GM23338 (cell line): Measurements from ENCODE around the gene DHRS2. TPM values are rescaled to one million over a fixed set of nuclear protein-coding genes. Genes with fewer than 3 reads are reported as not detected.
A peak's percentile ranks its signal among the peaks of the same experiment; 100 is the strongest.

Experiments used
- ATAC-seq: fragments of 200-7000 bp; cut with Tn5 transposase; 3 replicates; pipeline ENCODE4 v1.9.1; 2020
- DNase-seq: peaks from one replicate; pipeline ENCODE4 v3.0.0-alpha.2; 2015; ENCODE audit warnings: low spot score
- H2AFZ ChIP-seq: fragments of 200-600 bp; sonication (generic); 2 replicates; pipeline ENCODE4 v1.8.0; 2016; ENCODE audit warnings: antibody characterized with exemption, mild to moderate bottlenecking, moderate library complexity
- H3F3A ChIP-seq: fragments of 200-600 bp; sonication (generic); replicated peaks from 2 replicates; pipeline ENCODE4 v1.8.0; 2017; ENCODE audit warnings: antibody characterized with exemption, mixed run types, low read depth
- H3K27ac ChIP-seq: fragments of 200-600 bp; sonication (generic); 2 replicates; pipeline ENCODE4 v1.6.1; 2016; ENCODE audit warnings: low read depth
- H3K27me3 ChIP-seq: fragments of 200-600 bp; sonication (generic); 2 replicates; pipeline ENCODE4 v1.8.0; 2016; ENCODE audit warnings: mild to moderate bottlenecking, mixed run types, moderate library complexity; ENCODE audit not compliant: insufficient read depth
- H3K36me3 ChIP-seq: fragments of 200-600 bp; sonication (generic); 2 replicates; pipeline ENCODE4 v1.8.0; 2016; ENCODE audit warnings: mild to moderate bottlenecking; ENCODE audit not compliant: insufficient read depth
- H3K4me1 ChIP-seq: fragments of 200-600 bp; sonication (generic); 2 replicates; pipeline ENCODE4 v1.8.0; 2016; ENCODE audit warnings: mild to moderate bottlenecking, moderate library complexity; ENCODE audit not compliant: insufficient read depth
- H3K4me2 ChIP-seq: fragments of 200-600 bp; sonication (generic); 2 replicates; pipeline ENCODE4 v1.7.1; 2017; ENCODE audit warnings: mixed run types
- H3K4me3 ChIP-seq: fragments of 200-600 bp; sonication (generic); 2 replicates; pipeline ENCODE4 v1.6.1; 2016; ENCODE audit warnings: mixed run types
- H3K79me2 ChIP-seq: fragments of 200-600 bp; sonication (generic); replicated peaks from 2 replicates; pipeline ENCODE4 v1.8.0; 2017; ENCODE audit warnings: mild to moderate bottlenecking; ENCODE audit not compliant: insufficient read depth
- H3K9me2 ChIP-seq: fragments of 200-600 bp; sonication (generic); 2 replicates; pipeline ENCODE4 v1.8.0; 2017; ENCODE audit not compliant: insufficient read depth
- H4K20me1 ChIP-seq: fragments of 200-600 bp; sonication (generic); replicated peaks from 2 replicates; pipeline ENCODE4 v1.8.0; 2017; ENCODE audit warnings: mild to moderate bottlenecking; ENCODE audit not compliant: insufficient read depth
- H3K27ac Mint-ChIP-seq: 2 replicates; pipeline ENCODE4 v1.8.0; 2020; ENCODE audit warnings: inconsistent platforms, mild to moderate bottlenecking, moderate library complexity, mixed read lengths
- H3K27me3 Mint-ChIP-seq: 3 replicates; pipeline ENCODE4 v1.8.0; 2022; ENCODE audit warnings: low read depth, mild to moderate bottlenecking, moderate library complexity, mixed read lengths, inconsistent platforms; ENCODE audit not compliant: insufficient read depth, poor library complexity
- H3K36me3 Mint-ChIP-seq: 3 replicates; pipeline ENCODE4 v1.8.0; 2021; ENCODE audit warnings: low read depth, mild to moderate bottlenecking, inconsistent platforms, moderate library complexity, mixed read lengths
- H3K4me1 Mint-ChIP-seq: 3 replicates; pipeline ENCODE4 v1.8.0; 2020; ENCODE audit warnings: mild to moderate bottlenecking, inconsistent platforms, mixed read lengths
- H3K4me3 Mint-ChIP-seq: 3 replicates; pipeline ENCODE4 v1.8.0; 2021; ENCODE audit warnings: moderate library complexity, mild to moderate bottlenecking, inconsistent platforms, mixed read lengths
- H3K9me3 Mint-ChIP-seq: 3 replicates; pipeline ENCODE4 v1.8.0; 2020; ENCODE audit warnings: moderate library complexity, mild to moderate bottlenecking, inconsistent platforms, mixed read lengths
- CREB1 ChIP-seq: fragments of 250-450 bp; sonication (Bioruptor Pico); IDR thresholded peaks from 2 replicates; pipeline ENCODE4 v1.5.0; 2020; ENCODE audit warnings: low read depth, mild to moderate bottlenecking, moderate library complexity
- CTCF ChIP-seq, 2 experiments: fragments of 200-600 bp in 1 of 2; sonication (generic) in 1 of 2; conservative IDR thresholded peaks; 2 replicates each; pipeline versions ENCODE4 v1.5.1 to v1.6.1; 2016 to 2017; ENCODE audit warnings: antibody characterized with exemption in 2 of 2, low read depth in 2 of 2, mild to moderate bottlenecking in 2 of 2, moderate library complexity in 1 of 2
- ETS1 ChIP-seq: IDR thresholded peaks from 2 replicates; pipeline ENCODE4 v1.6.1; 2016; ENCODE audit warnings: antibody characterized with exemption
- EZH2phosphoT487 ChIP-seq: fragments of 200-600 bp; sonication (generic); IDR thresholded peaks from one replicate; pipeline ENCODE4 v1.8.1; 2018; ENCODE audit warnings: antibody characterized with exemption; ENCODE audit not compliant: unreplicated experiment
- JUNB ChIP-seq: IDR thresholded peaks from one replicate; pipeline ENCODE4 v1.6.1; 2016; ENCODE audit warnings: antibody characterized with exemption; ENCODE audit not compliant: unreplicated experiment
- NANOG ChIP-seq: IDR thresholded peaks from 2 replicates; pipeline ENCODE4 v1.6.1; 2016; ENCODE audit warnings: antibody characterized with exemption, borderline replicate concordance
- REST ChIP-seq: IDR thresholded peaks from one replicate; pipeline ENCODE4 v1.6.1; 2018; ENCODE audit warnings: antibody characterized with exemption; ENCODE audit not compliant: unreplicated experiment
- ZNF114 ChIP-seq: fragments of 250-450 bp; sonication (Bioruptor Pico); IDR thresholded peaks from 2 replicates; pipeline ENCODE4 v1.5.0; 2020; ENCODE audit warnings: mild to moderate bottlenecking, moderate library complexity
- ZNF331 ChIP-seq: fragments of 250-450 bp; sonication (Bioruptor Pico); IDR thresholded peaks from 2 replicates; pipeline ENCODE4 v1.5.0; 2020; ENCODE audit warnings: low read depth, mild to moderate bottlenecking, moderate library complexity
- ZNF462 ChIP-seq: fragments of 250-450 bp; sonication (Bioruptor Pico); IDR thresholded peaks from 2 replicates; pipeline ENCODE4 v1.5.0; 2020; ENCODE audit warnings: mild to moderate bottlenecking, moderate library complexity
- polyA plus RNA-seq: library from polyadenylated mRNA; unstranded; fragments of >200 nt; fragmentation: Nextera tagmentation; extraction: Ambion mirVana; gene quantifications from 2 replicates; pipeline ENCODE4 v1.2.1, GENCODE V29; 2016
- total RNA-seq: library from RNA; depleted of rRNA; stranded (reverse); fragments of >200 nt; shearing (Covaris generic); gene quantifications from 2 replicates; pipeline ENCODE4 v1.2.3, GENCODE V29; 2014

DHRS2 gene
- total and polyA plus RNA-seq, 2 experiments from 2014 or later, result 0.42 to 0.48 TPM

- no peak for TF ChIP-seq ETS1
- TF ChIP-seq ZNF114, result no peak
- TF ChIP-seq EZH2phosphoT487, result no peak
- no peak for TF ChIP-seq CTCF (conservative IDR thresholded peaks at IDR 0.05; ENCODE audit: low read depth in 2 of 2)
- TF ChIP-seq JUNB, result no peak
These were observed 4.5 kb downstream of the DHRS2 start (continued) for GRCh38 chr14:23640524-23641141.

GRCh38 chr14:23641180-23641914, 5.2 kb downstream of the DHRS2 start:
- TF ChIP-seq ZNF462 (CRISPR knock-in tag) (no peak), ZNF114 (no peak), ZNF331 (CRISPR knock-in tag) (no peak), CREB1 (CRISPR knock-in tag) (no peak), EZH2phosphoT487 (no peak), NANOG (no peak), REST (no peak)
- no peak overlapping the region for H3K27ac Mint-ChIP-seq
- peaks cover 10% of the 10 kb centered on the region for H3K4me1 ChIP-seq
- H3K36me3 Mint-ChIP-seq, result peaks cover 4% of the 10 kb centered on the region; the same call in 1 of the 3 replicates
- H3K4me1 Mint-ChIP-seq, result 0 out of 3 replicates have a peak, but pooled peaks cover 3% of the 10 kb centered on the region
- peak overlapping the region; percentile 72; the same call in 1 of the 2 replicates for H2AFZ ChIP-seq
- H3K27me3 ChIP-seq, result no peaks in the 10 kb centered on the region
- peaks cover 4% of the 10 kb centered on the region; the same call in 1 of the 2 replicates for H3K9me2 ChIP-seq
- no peaks in the 10 kb centered on the region for H3F3A ChIP-seq
- H3K4me3 ChIP-seq, result no peak overlapping the region
- peaks cover 6% of the 10 kb centered on the region; the same call in 2 of the 3 replicates for H3K9me3 Mint-ChIP-seq
- DNase-seq, result no peak
- no peaks in the 10 kb centered on the region for H3K36me3 ChIP-seq
- H4K20me1 ChIP-seq, result no peaks in the 10 kb centered on the region
- H3K4me3 Mint-ChIP-seq, result no peak overlapping the region
- no peak for ATAC-seq
- peak overlapping the region; percentile 11; the same call in 1 of the 2 replicates for H3K4me2 ChIP-seq
- H3K79me2 ChIP-seq, result no peaks in the 10 kb centered on the region
- H3K27ac ChIP-seq, result no peak overlapping the region
- peaks cover 9% of the 10 kb centered on the region for H3K27me3 Mint-ChIP-seq
